ENCODE measurements around the gene TREML1.
"Not testable (repeated sequence)": the region's sequence is repeated elsewhere in the genome, so short reads cannot be mapped to it uniquely, and the experiment has no call there.

The TREML1 gene

DNA sequence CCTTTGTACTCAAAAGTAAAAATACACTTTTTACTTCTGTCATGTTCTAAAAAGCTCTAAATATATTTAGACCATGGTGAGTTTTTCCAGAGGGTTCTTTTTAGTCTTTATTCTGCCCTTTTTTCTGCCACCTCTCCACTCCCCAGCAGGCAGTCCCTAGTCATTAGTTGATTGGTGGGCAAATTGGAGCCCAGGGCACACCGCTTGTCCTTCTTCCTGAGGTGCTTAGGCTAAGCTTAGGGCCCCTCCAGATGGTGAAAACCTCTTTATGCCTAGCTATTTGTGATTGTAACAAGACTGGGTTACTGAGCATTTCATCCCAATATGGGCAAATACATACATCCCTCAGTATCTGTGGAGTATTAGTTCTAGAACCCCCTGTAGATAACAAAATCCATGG is 6.2 kb downstream of the TREML1 start:
- Mint-ChIP-seq H3K9me3 (no peaks in the 10 kb centered on the region), H3K27me3 (no peaks in the 10 kb centered on the region), H3K27ac (no peak overlapping the region), H3K4me3 (no peak overlapping the region), H3K36me3 (ENCODE audit: low read depth) (peaks cover 2% of the 10 kb centered on the region), H3K4me1 (peaks cover 9% of the 10 kb centered on the region)
- no peak for ATAC-seq
- DNase-seq = no peak

DNA sequence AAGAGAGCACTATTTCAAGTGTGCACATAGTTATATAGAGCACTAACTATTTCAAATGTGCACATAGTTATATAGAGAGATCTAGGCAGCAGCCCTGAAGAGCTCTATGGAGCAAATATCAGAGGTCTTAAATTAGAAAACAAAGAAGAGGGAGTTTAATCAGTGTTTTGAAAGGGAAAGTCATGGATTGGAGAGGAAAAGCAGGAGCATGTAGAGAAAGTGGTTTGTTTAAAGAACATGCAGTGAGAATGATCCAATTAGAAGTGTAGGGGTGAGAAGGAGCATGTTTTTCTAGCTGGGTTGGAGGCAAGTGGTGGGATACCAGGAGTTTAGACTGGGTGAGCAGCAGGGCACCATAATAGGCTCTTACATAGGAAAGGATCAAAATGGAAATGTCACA is 17.2 kb downstream of the TREML1 start:
- no peak overlapping the region for H3K4me3 Mint-ChIP-seq
- no peaks in the 10 kb centered on the region for H3K27me3 Mint-ChIP-seq
- ATAC-seq (no peak), DNase-seq (no peak)
- H3K9me3 Mint-ChIP-seq = no peaks in the 10 kb centered on the region
- no peak overlapping the region for H3K27ac Mint-ChIP-seq
- H3K36me3 Mint-ChIP-seq (ENCODE audit: low read depth) = peaks cover 12% of the 10 kb centered on the region
- no peaks in the 10 kb centered on the region for H3K4me1 Mint-ChIP-seq

DNA sequence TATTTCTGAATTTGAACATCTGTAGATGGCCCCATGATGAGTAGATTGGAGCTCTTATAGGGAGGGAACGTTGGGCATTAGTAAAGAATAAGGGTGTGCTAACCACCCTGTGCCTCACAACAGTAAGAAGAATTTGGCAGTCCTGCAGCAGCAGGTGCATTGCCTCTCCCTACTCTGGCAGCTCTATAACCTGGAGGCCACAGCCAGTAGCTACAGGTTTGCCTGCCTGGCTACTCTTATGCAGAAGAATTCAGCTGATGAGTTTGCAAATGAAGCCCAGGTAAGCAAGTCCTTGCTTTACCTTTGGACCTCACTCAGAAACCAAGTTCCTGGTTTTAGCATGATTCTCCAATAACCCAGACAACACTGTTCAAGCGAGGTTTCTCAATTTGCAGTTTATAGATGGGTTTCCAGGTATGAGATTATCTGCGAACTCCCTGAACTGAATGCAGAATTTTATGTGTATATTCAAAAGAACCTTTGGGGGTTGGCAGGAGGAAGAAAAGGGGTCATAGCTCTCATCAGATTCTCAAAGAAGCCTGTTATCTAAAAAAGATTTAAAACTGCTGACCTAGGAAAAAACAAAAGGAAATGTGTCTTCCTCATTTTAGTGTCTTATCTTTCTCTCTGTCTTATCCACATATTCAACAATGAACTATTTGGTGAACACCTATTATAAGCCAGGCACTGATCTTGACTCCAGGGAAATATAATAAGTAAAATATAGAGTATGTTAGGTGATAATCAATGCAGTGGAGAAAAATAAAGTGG is 18.9 kb downstream of the TREML1 start:
- H3K27ac Mint-ChIP-seq = no peak overlapping the region
- H3K36me3 Mint-ChIP-seq (ENCODE audit: low read depth) = peaks cover 13% of the 10 kb centered on the region
- ATAC-seq = no peak
- no peak for DNase-seq
- H3K4me3 Mint-ChIP-seq = no peak overlapping the region
- H3K9me3 Mint-ChIP-seq = no peaks in the 10 kb centered on the region
- H3K27me3 Mint-ChIP-seq = no peaks in the 10 kb centered on the region
- H3K4me1 Mint-ChIP-seq = no peaks in the 10 kb centered on the region

DNA sequence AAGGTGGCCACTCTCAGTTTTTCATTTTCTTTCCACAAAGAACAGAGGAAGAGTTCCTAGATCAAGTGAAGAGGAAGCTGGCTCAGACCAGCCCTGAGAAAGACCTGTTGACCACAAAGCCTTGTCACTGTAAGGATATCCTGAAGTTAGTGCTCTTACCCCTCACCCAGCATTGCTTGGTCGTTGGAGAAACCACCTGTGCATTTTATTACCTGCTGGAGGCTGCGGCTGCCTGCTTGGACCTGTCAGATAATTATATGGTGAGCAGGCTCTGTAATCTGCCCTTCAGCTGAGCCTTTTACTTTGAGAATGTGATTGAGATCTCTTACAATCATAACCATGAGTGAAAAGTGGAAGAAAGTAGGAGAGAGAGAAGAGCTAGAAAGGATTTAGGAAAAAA is 21.9 kb downstream of the TREML1 start:
- Mint-ChIP-seq H3K36me3 (ENCODE audit: low read depth) (peaks cover 14% of the 10 kb centered on the region), H3K27me3 (no peaks in the 10 kb centered on the region), H3K4me3 (no peak overlapping the region), H3K9me3 (no peaks in the 10 kb centered on the region), H3K27ac (no peak overlapping the region), H3K4me1 (no peaks in the 10 kb centered on the region)
- ATAC-seq (no peak), DNase-seq (no peak)

DNA sequence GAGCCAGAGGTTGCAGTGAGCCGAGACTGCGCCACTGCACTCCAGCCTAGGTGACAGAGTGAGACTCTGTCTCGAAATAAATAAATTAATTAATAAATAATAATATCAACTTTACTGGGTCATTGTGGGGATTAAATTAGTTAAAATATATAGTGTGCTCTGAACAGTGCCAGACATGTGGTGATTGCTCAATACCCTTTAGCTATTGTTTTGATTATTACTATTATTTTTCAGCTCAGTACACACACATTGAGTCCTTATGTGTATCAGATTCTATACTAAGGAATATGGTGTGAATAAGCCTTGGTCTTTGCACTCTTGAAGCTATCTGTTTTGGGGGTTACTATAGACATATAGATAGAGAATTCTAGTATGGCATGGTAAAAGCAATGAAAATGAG is 28.9 kb downstream of the TREML1 start:
- Mint-ChIP-seq H3K4me1 (no peaks in the 10 kb centered on the region), H3K27me3 (no peaks in the 10 kb centered on the region), H3K4me3 (no peak overlapping the region), H3K27ac (no peak overlapping the region), H3K9me3 (no peaks in the 10 kb centered on the region), H3K36me3 (ENCODE audit: low read depth) (peaks cover 11% of the 10 kb centered on the region)
- ATAC-seq = no peak
- DNase-seq = no peak

DNA sequence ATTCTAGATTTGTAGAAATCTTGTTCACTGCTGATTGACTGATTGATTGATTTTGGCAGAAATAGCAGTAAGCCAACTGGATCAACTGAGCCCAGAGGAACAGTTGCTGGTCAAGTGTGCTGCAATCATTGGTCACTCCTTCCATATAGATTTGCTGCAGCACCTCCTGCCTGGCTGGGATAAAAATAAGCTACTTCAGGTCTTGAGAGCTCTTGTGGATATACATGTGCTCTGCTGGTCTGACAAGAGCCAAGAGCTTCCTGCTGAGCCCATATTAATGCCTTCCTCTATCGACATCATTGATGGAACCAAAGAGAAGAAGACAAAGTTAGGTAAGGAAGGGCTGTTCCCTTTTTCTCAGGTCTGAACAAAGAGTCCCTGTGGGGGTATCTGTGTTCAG is 31.2 kb downstream of the TREML1 start:
- ATAC-seq (no peak), DNase-seq (no peak)
- H3K27me3 Mint-ChIP-seq = no peaks in the 10 kb centered on the region
- no peaks in the 10 kb centered on the region for H3K4me1 Mint-ChIP-seq
- no peak overlapping the region for H3K4me3 Mint-ChIP-seq
- H3K9me3 Mint-ChIP-seq = no peaks in the 10 kb centered on the region
- H3K36me3 Mint-ChIP-seq (ENCODE audit: low read depth) = peaks cover 11% of the 10 kb centered on the region
- H3K27ac Mint-ChIP-seq = no peak overlapping the region

DNA sequence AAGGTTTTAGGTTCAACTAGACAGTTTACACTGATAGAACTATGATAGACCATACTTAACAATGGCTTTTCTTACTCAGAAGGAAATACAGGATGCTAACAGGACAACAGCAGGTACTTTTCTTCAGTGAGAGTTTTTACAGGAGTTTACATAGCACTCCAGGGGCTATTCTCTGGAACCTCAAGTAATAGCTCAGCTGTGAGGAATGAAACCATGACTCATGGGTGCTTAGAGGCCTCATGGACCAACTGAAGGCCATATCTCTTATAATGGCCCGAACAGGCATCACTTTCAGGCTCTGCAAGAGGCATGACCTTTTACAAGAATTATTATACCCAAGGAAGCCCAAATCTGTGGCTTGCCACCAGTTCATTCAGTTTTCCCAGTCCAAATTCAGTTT is 31.8 kb downstream of the TREML1 start:
- no peaks in the 10 kb centered on the region for H3K4me1 Mint-ChIP-seq
- no peaks in the 10 kb centered on the region for H3K9me3 Mint-ChIP-seq
- no peak for ATAC-seq
- no peak overlapping the region for H3K4me3 Mint-ChIP-seq
- no peaks in the 10 kb centered on the region for H3K27me3 Mint-ChIP-seq
- DNase-seq = no peak
- H3K36me3 Mint-ChIP-seq (ENCODE audit: low read depth) = peaks cover 10% of the 10 kb centered on the region
- H3K27ac Mint-ChIP-seq = no peak overlapping the region

DNA sequence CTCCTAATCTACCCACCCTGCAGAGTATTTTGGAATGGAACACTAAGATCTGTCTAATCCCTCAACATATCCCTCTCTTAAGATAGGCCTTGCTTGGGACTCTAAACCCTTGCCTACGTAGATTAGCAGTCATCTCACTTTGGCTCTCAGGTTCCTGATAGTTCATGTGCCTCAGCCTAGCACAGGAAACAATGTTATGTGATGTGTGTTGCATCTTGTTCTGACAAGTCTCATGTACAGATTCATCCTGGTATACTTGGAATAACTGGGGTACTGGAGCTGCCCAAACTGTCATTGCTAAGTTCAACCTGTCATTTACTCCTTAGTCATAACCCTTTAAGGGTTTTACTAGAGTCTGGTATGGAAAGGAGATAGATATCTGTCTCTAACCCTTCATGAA is 34.1 kb downstream of the TREML1 start:
- Mint-ChIP-seq H3K4me1 (no peaks in the 10 kb centered on the region), H3K27me3 (no peaks in the 10 kb centered on the region), H3K9me3 (no peaks in the 10 kb centered on the region), H3K4me3 (no peak overlapping the region), H3K36me3 (ENCODE audit: low read depth) (peaks cover 10% of the 10 kb centered on the region), H3K27ac (no peak overlapping the region)
- DNase-seq (no peak), ATAC-seq (no peak)

DNA sequence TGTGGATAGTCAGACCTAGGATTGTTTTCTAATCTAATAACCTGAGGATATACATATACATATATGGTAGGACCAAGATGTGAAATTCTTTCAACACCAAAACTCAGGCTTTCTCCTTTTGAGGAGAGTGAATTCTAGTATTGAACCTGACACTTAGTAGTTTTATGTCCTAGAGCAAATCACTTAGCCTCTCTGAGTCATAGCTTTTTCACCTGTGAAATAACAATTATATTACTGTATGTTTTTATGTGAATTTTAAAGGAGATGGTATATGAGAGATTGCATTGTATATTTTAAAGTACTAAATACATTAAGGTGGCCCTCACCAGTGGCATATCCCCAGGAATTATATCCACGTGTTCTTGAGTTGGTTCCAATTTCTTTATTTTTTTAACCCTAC is 34.6 kb downstream of the TREML1 start:
- DNase-seq = no peak
- Mint-ChIP-seq H3K27ac (no peak overlapping the region), H3K9me3 (no peaks in the 10 kb centered on the region), H3K4me1 (no peaks in the 10 kb centered on the region), H3K36me3 (ENCODE audit: low read depth) (peaks cover 8% of the 10 kb centered on the region), H3K4me3 (no peak overlapping the region), H3K27me3 (no peaks in the 10 kb centered on the region)
- ATAC-seq = no peak

DNA sequence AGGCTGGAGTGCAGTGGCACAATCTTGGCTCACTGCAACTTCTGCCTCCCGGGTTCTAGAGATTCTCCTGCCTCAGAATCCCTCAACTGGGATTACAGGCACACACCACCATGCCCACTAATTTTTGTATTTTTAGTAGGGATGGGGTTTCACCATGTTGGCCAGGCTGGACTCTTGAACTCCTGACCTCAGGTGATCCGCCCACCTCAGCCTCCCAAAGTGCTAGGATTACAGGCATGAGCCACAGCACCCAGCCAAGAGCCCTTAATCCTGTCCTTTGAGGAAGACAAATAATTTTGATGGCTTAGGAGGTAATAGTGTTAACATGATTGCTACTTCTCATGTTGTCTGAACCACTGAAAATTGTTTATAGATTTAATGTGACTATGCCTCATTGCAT is 39.1 kb downstream of the TREML1 start:
- ATAC-seq; H3K36me3 Mint-ChIP-seq (ENCODE audit: low read depth); H3K9me3 Mint-ChIP-seq; H3K27me3 Mint-ChIP-seq; H3K27ac Mint-ChIP-seq; H3K4me3 Mint-ChIP-seq; H3K4me1 Mint-ChIP-seq; DNase-seq: not testable (repeated sequence)

DNA sequence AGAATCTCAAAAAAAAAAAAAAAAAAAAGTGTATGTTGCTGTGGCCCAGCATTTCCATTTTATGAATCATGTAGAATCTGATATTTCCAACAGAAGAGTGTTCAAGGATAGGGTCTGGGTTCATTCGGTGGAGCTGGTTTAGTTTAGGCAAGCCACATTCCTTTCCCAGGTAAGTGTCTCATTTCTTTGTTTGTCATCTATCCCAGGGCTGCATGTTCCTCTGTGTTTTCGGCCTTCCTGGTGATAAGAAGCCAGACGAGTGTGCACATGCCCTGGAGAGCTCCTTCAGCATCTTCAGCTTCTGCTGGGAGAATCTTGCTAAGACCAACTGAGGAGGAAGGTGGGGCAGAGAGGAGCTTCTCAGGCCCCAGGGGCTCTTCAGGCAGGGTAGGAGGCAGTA is 43.1 kb downstream of the TREML1 start:
- ATAC-seq (no peak), DNase-seq (no peak)
- H3K4me3 Mint-ChIP-seq = no peak overlapping the region
- no peaks in the 10 kb centered on the region for H3K4me1 Mint-ChIP-seq
- H3K27ac Mint-ChIP-seq = no peak overlapping the region
- no peaks in the 10 kb centered on the region for H3K27me3 Mint-ChIP-seq
- H3K36me3 Mint-ChIP-seq (ENCODE audit: low read depth) = no peaks in the 10 kb centered on the region
- no peaks in the 10 kb centered on the region for H3K9me3 Mint-ChIP-seq

DNA sequence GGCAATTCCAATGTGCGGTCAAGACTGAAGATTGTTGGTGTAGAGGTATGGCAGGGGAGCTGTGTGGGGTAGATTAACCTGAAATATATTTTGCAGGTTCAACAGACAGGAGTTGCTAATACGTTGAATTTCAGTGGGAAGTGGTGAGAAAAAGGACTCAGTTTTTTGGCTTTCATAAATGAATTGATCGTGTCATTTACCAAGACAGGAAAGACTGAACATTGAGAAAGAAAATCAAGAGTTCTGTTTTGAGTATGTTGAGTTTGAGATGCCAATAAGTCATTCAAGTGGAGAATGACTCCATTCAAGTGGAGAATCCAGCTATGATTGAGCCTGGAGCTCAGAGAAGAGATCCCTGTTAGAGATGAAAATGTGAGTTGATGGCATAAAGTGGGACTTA is 50.3 kb downstream of the TREML1 start:
- peaks cover 23% of the 10 kb centered on the region for H3K36me3 Mint-ChIP-seq (ENCODE audit: low read depth)
- no peaks in the 10 kb centered on the region for H3K27me3 Mint-ChIP-seq
- no peak overlapping the region for H3K27ac Mint-ChIP-seq
- peaks cover 9% of the 10 kb centered on the region for H3K4me1 Mint-ChIP-seq
- no peak overlapping the region for H3K4me3 Mint-ChIP-seq
- ATAC-seq = no peak
- DNase-seq = no peak
- H3K9me3 Mint-ChIP-seq = no peaks in the 10 kb centered on the region

DNA sequence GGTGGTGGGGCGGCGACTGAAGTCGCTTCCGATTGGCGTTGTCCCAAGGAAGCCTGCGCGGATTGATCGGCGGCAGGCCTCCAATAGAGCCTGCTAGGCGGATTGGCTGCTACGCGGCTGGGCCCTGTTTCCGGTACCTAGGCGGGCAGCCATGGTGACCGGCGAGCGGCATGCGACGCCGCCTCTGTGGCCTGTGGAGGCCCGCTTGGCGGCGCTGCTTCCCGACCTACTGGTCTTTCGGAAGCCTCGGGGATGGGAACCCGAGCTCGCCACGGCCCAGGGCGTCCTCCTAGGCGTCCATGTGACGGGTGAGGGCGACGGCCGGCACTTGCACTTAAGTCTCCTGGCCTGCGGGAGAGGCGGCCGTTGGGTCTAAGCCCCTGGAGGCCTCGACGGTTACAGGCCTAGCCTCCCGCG is 53.3 kb downstream of the TREML1 start:
- H3K27me3 Mint-ChIP-seq = no peaks in the 10 kb centered on the region
- H3K4me1 Mint-ChIP-seq = peaks cover 11% of the 10 kb centered on the region
- DNase-seq (peak; percentile 34), ATAC-seq (peak; percentile 70)
- H3K27ac Mint-ChIP-seq = no peak overlapping the region
- peak overlapping the region; percentile 30 for H3K4me3 Mint-ChIP-seq
- peaks cover 49% of the 10 kb centered on the region for H3K36me3 Mint-ChIP-seq (ENCODE audit: low read depth)
- no peaks in the 10 kb centered on the region for H3K9me3 Mint-ChIP-seq

All from activated naive CD8-positive, alpha-beta T cell treated with anti-CD3 and anti-CD28 coated beads, Interleukin-2, amount 50 U/mL, for 24 hours (primary cell).